H9 (cell line): Measurements from ENCODE around the gene CFAP54. TPM values are rescaled to one million over a fixed set of nuclear protein-coding genes. Genes with fewer than 3 reads are reported as not detected.

Experiments used
- DNase-seq: peaks from one replicate; pipeline ENCODE4 v3.0.0-alpha.2; 2017
- H2AFZ ChIP-seq: one replicate; pipeline ENCODE4 v1.6.1; 2013; ENCODE audit warnings: mild to moderate bottlenecking, low read length, control low read depth, moderate library complexity
- H2AK5ac ChIP-seq: 2 replicates; pipeline ENCODE4 v1.6.1; 2013; ENCODE audit warnings: low read length, control low read depth, mixed read lengths; ENCODE audit not compliant: insufficient read length
- H2BK120ac ChIP-seq: one replicate; pipeline ENCODE4 v1.6.1; 2013; ENCODE audit warnings: low read depth, mild to moderate bottlenecking, low read length, control low read depth, inconsistent platforms; ENCODE audit not compliant: poor library complexity, severe bottlenecking
- H2BK12ac ChIP-seq: 2 replicates; pipeline ENCODE4 v1.6.1; 2013; ENCODE audit warnings: low read length, control low read depth, mixed read lengths, low read depth; ENCODE audit not compliant: insufficient read length
- H2BK15ac ChIP-seq: 2 replicates; pipeline ENCODE4 v1.6.1; 2013; ENCODE audit warnings: low read depth, low read length, control low read depth
- H2BK20ac ChIP-seq: one replicate; pipeline ENCODE4 v1.6.1; 2013; ENCODE audit warnings: low read depth, mild to moderate bottlenecking, low read length, control low read depth, inconsistent platforms; ENCODE audit not compliant: poor library complexity, severe bottlenecking
- H2BK5ac ChIP-seq: 2 replicates; pipeline ENCODE4 v1.6.1; 2013; ENCODE audit warnings: low read length, control low read depth, mixed read lengths; ENCODE audit not compliant: insufficient read length
- H3K14ac ChIP-seq: 2 replicates; pipeline ENCODE4 v1.6.1; 2013; ENCODE audit warnings: low read length, control low read depth; ENCODE audit not compliant: insufficient read depth
- H3K18ac ChIP-seq: 2 replicates; pipeline ENCODE4 v1.6.1; 2013; ENCODE audit warnings: low read depth, mild to moderate bottlenecking, mixed read lengths, low read length, control low read depth; ENCODE audit not compliant: insufficient read length
- H3K23ac ChIP-seq: 2 replicates; pipeline ENCODE4 v1.6.1; 2013; ENCODE audit warnings: low read length, control low read depth, mixed read lengths, low read depth; ENCODE audit not compliant: insufficient read length
- H3K23me2 ChIP-seq: 2 replicates; pipeline ENCODE4 v1.6.1; 2013; ENCODE audit warnings: low read depth, mild to moderate bottlenecking, mixed read lengths, low read length, control low read depth; ENCODE audit not compliant: insufficient read length, poor library complexity, severe bottlenecking
- H3K27ac ChIP-seq: 2 replicates; pipeline ENCODE4 v1.5.1; 2013; ENCODE audit warnings: low read length, control low read depth, mixed read lengths, low read depth; ENCODE audit not compliant: insufficient read length
- H3K27me3 ChIP-seq: 2 replicates; pipeline ENCODE4 v1.6.1; 2013; ENCODE audit warnings: low read length, control low read depth, inconsistent platforms; ENCODE audit not compliant: insufficient read depth
- H3K4ac ChIP-seq: 2 replicates; pipeline ENCODE4 v1.6.1; 2013; ENCODE audit warnings: low read depth, mild to moderate bottlenecking, control low read depth, inconsistent platforms, low read length, moderate library complexity
- H3K4me1 ChIP-seq: 2 replicates; pipeline ENCODE4 v1.6.1; 2013; ENCODE audit warnings: low read length, control low read depth, inconsistent platforms; ENCODE audit not compliant: insufficient read depth
- H3K4me2 ChIP-seq: 2 replicates; pipeline ENCODE4 v1.6.1; 2013; ENCODE audit warnings: low read length, control low read depth, mixed read lengths; ENCODE audit not compliant: insufficient read length, insufficient read depth
- H3K56ac ChIP-seq: 2 replicates; pipeline ENCODE4 v1.6.1; 2013; ENCODE audit warnings: low read depth, mild to moderate bottlenecking, mixed read lengths, low read length, control low read depth; ENCODE audit not compliant: insufficient read length
- H3K79me1 ChIP-seq: 2 replicates; pipeline ENCODE4 v1.6.1; 2013; ENCODE audit warnings: low read depth, mild to moderate bottlenecking, moderate library complexity, low read length, control low read depth, inconsistent platforms; ENCODE audit not compliant: insufficient read depth, poor library complexity, severe bottlenecking
- H3K79me2 ChIP-seq: 2 replicates; pipeline ENCODE4 v1.6.1; 2013; ENCODE audit warnings: low read length, control low read depth, inconsistent platforms; ENCODE audit not compliant: insufficient read depth
- H3K9ac ChIP-seq: 2 replicates; pipeline ENCODE4 v1.6.1; 2013; ENCODE audit warnings: low read length, control low read depth, mixed read lengths; ENCODE audit not compliant: insufficient read length; ENCODE audit errors: extremely low read depth
- H3K9me3 ChIP-seq: one replicate; pipeline ENCODE4 v1.6.1; 2013; ENCODE audit warnings: low read depth, low read length, inconsistent platforms; ENCODE audit not compliant: control insufficient read depth
- H3T11ph ChIP-seq: one replicate; pipeline ENCODE4 v1.6.1; 2013; ENCODE audit warnings: mild to moderate bottlenecking, low read length, control low read depth, inconsistent platforms
- H4K20me1 ChIP-seq: one replicate; pipeline ENCODE4 v1.6.1; 2013; ENCODE audit not compliant: control insufficient read depth, insufficient read length, insufficient read depth
- H4K5ac ChIP-seq: 2 replicates; pipeline ENCODE4 v1.6.1; 2013; ENCODE audit warnings: low read depth, mild to moderate bottlenecking, mixed read lengths, low read length, control low read depth; ENCODE audit not compliant: insufficient read length
- H4K8ac ChIP-seq: replicated peaks from 2 replicates; pipeline ENCODE4 v1.6.1; 2013; ENCODE audit warnings: low read length, control low read depth, mixed read lengths, low read depth; ENCODE audit not compliant: insufficient read length
- H4K91ac ChIP-seq: 2 replicates; pipeline ENCODE4 v1.6.1; 2013; ENCODE audit warnings: low read depth, mild to moderate bottlenecking, moderate library complexity, mixed read lengths, low read length, control low read depth; ENCODE audit not compliant: insufficient read length
- H3K27ac Mint-ChIP-seq, 3 experiments: 2 replicates in 2 of 3; 3 replicates in 1 of 3; pipeline ENCODE4 v1.8.0; 2020 to 2021; ENCODE audit warnings: mixed read lengths in 3 of 3, mild to moderate bottlenecking in 1 of 3, moderate library complexity in 1 of 3
- H3K27me3 Mint-ChIP-seq: 2 replicates; pipeline ENCODE4 v1.8.0; 2021; ENCODE audit warnings: low read depth, mild to moderate bottlenecking, moderate library complexity, mixed read lengths
- H3K36me3 Mint-ChIP-seq, 3 experiments: 2 replicates in 2 of 3; 3 replicates in 1 of 3; pipeline ENCODE4 v1.8.0; 2020 to 2021; ENCODE audit warnings: low read depth in 3 of 3, mixed read lengths in 3 of 3; ENCODE audit not compliant: insufficient read depth in 1 of 3
- H3K4me1 Mint-ChIP-seq, 2 experiments: 2 replicates each; pipeline ENCODE4 v1.8.0; 2020; ENCODE audit warnings: mixed read lengths in 2 of 2
- H3K4me3 Mint-ChIP-seq, 2 experiments: 2 replicates in 1 of 2; 3 replicates in 1 of 2; pipeline ENCODE4 v1.8.0; 2020 to 2021; ENCODE audit warnings: mild to moderate bottlenecking in 2 of 2, mixed read lengths in 2 of 2, moderate library complexity in 1 of 2
- H3K9me3 Mint-ChIP-seq, 2 experiments: 2 replicates in 1 of 2; 3 replicates in 1 of 2; pipeline ENCODE4 v1.8.0; 2020; ENCODE audit warnings: mild to moderate bottlenecking in 2 of 2, mixed read lengths in 2 of 2, moderate library complexity in 1 of 2
- WGBS: extraction: QIAGEN DNeasy Blood & Tissue Kit; methylation state at CpG from one replicate; pipeline ENCODE4 v1.1.7; 2013; ENCODE audit warnings: missing lambda C conversion rate, low lambda C conversion rate, mixed read lengths; ENCODE audit not compliant: insufficient read length; ENCODE audit errors: extremely low coverage; 5-methylcytosine and 5-hydroxymethylcytosine counted together
- total RNA-seq: library from RNA; stranded (reverse); gene quantifications from 2 replicates; pipeline ENCODE4 v1.2.1, GENCODE V29; 2021
- TF ChIP-seq, protein P1 (sequence below): fragments of 200-600 bp; sonication (generic); conservative IDR thresholded peaks from 3 replicates; pipeline ENCODE4 v1.8.0; 2021; ENCODE audit warnings: antibody characterized with exemption, mild to moderate bottlenecking

The CFAP54 gene
- total RNA-seq, 1 experiment from 2014 or later = 0.24 TPM

DNA sequence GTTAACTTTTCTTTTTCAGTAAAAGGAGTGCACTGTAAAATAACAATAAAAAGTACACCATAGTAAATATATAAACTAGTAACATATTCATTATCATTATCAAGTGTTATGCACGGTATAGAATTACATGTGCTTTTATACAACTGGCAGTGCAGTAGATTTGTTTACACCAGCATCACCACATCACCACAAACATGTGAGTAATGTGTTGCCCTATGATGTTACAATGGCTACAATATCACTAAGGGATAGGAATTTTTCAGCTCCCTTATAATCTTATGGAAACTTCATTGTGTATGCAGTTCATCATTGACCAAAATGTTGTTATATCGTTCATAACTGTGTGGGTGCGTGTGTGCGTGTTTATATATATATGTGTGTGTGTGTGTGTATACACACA lies 394.2 kb downstream of the CFAP54 start:
- TF ChIP-seq, protein P1, sequence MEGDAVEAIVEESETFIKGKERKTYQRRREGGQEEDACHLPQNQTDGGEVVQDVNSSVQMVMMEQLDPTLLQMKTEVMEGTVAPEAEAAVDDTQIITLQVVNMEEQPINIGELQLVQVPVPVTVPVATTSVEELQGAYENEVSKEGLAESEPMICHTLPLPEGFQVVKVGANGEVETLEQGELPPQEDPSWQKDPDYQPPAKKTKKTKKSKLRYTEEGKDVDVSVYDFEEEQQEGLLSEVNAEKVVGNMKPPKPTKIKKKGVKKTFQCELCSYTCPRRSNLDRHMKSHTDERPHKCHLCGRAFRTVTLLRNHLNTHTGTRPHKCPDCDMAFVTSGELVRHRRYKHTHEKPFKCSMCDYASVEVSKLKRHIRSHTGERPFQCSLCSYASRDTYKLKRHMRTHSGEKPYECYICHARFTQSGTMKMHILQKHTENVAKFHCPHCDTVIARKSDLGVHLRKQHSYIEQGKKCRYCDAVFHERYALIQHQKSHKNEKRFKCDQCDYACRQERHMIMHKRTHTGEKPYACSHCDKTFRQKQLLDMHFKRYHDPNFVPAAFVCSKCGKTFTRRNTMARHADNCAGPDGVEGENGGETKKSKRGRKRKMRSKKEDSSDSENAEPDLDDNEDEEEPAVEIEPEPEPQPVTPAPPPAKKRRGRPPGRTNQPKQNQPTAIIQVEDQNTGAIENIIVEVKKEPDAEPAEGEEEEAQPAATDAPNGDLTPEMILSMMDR = no peak
- Histone ChIP-seq H3T11ph (no peak overlapping the region), H2BK15ac (no peak overlapping the region), H3K79me2 (no peaks in the 10 kb centered on the region), H3K4me1 (no peaks in the 10 kb centered on the region), H2AFZ (no peak overlapping the region), H3K56ac (no peak overlapping the region), H3K27me3 (no peaks in the 10 kb centered on the region), H3K9me3 (no peaks in the 10 kb centered on the region), H3K4ac (no peak overlapping the region), H3K9ac (no peak overlapping the region), H2BK5ac (no peak overlapping the region), H3K4me2 (no peak overlapping the region), H4K5ac (no peak overlapping the region), H3K14ac (no peak overlapping the region), H3K79me1 (no peaks in the 10 kb centered on the region), H2BK120ac (no peak overlapping the region), H3K23me2 (no peaks in the 10 kb centered on the region), H2BK20ac (no peak overlapping the region), H2BK12ac (no peak overlapping the region), H4K20me1 (no peaks in the 10 kb centered on the region), H3K27ac (no peak overlapping the region), H3K23ac (no peak overlapping the region), H4K8ac (no peak overlapping the region), H4K91ac (no peak overlapping the region), H2AK5ac (no peak overlapping the region), H3K18ac (no peak overlapping the region)
- Mint-ChIP-seq H3K9me3 (no peaks in the 10 kb centered on the region), H3K4me1 (peaks cover 6% of the 10 kb centered on the region in 2 experiments; a peak in 3 of 4 replicates), H3K36me3 (no peaks in the 10 kb centered on the region), H3K27ac (no peak overlapping the region), H3K4me3 (no peak overlapping the region), H3K27me3 (no peaks in the 10 kb centered on the region)
- no CpG with 5 or more reads among the region's 4 CpGs for WGBS
- DNase-seq = no peak
